Ishikawa (cell line): ENCODE data around the gene CIB2.

ENCODE experiments used
- CEBPB ChIP-seq: IDR thresholded peaks from 2 replicates; pipeline ENCODE4 v1.6.1; 2012
- EGR1 ChIP-seq: IDR thresholded peaks from 2 replicates; pipeline ENCODE4 v1.6.1; 2012
- NFIC ChIP-seq: IDR thresholded peaks from 2 replicates; pipeline ENCODE4 v1.6.1; 2012
- YY1 ChIP-seq: IDR thresholded peaks from 2 replicates; pipeline ENCODE4 v1.6.1; 2012; ENCODE audit warnings: low read depth

DNA sequence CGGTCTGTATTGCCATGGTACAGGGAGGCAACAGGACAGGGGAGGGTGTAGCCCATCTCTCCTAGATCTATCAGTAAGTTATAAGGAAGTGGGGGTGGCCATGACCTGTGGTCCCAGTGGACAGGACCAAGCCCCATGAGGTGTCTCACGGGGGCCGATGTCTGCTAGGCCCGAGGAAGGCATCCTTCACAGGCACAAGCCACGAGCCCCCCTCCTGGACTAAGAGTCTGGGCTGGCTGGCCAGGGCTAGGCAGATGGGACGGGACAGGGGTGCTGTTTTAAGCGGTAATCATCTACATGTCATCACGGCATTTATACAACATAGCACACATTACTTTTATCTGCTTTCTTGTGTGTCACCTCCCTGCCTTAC is 51.2 kb downstream of the CIB2 start:
- no peak for TF ChIP-seq CEBPB
- no peak for TF ChIP-seq NFIC
- TF ChIP-seq YY1: no peak
- no peak for TF ChIP-seq EGR1
